ENCODE results near the gene MORN1. TPM values are rescaled to one million over a fixed set of nuclear protein-coding genes. Genes with fewer than 3 reads are reported as not detected.
A peak's percentile ranks its signal among the peaks of the same experiment; 100 is the strongest.

The MORN1 gene
- total RNA-seq, 6 experiments from 2014 or later: 3.1 to 7.1 (median 4.5) TPM

- H3K9me3 ChIP-seq: no peaks in the 10 kb centered on the region
- H3K27me3 ChIP-seq: no peaks in the 10 kb centered on the region
- DNase-seq: no peak
- intact Hi-C loops (cut with DNase I): no loop called here
- WGBS (ENCODE audit: insufficient coverage, low coverage, low lambda C conversion rate, missing lambda C conversion rate): 77% methylated on average over 10 of the region's 10 CpGs
- H3K4me1 ChIP-seq: no peaks in the 10 kb centered on the region
- H3K27ac ChIP-seq: no peak overlapping the region
- no peak for ATAC-seq
- H3K4me3 ChIP-seq: no peak overlapping the region
- peaks cover 0 to 89% (median 42%) of the 10 kb centered on the region in 4 donors for H3K36me3 ChIP-seq
- no peak for TF ChIP-seq CTCF (IDR thresholded peaks at IDR 0.05)
- no peak for TF ChIP-seq POLR2A (IDR thresholded peaks at IDR 0.05)
These were observed 9.2 kb upstream of the MORN1 start for GRCh38 chr1:2400576-2400909.

GRCh38 chr1:2399890-2400575, 8.7 kb upstream of the MORN1 start:
- 93% methylated on average over 5 of the region's 22 CpGs for WGBS (ENCODE audit: insufficient coverage, low coverage, low lambda C conversion rate, missing lambda C conversion rate)
- intact Hi-C loops (cut with DNase I): no loop called here
- H3K4me1 ChIP-seq: no peaks in the 10 kb centered on the region
- DNase-seq: no peak
- no peaks in the 10 kb centered on the region for H3K9me3 ChIP-seq
- ATAC-seq: peak in 1 of 4 donors; percentile 7
- H3K27me3 ChIP-seq: no peaks in the 10 kb centered on the region
- H3K27ac ChIP-seq: no peak overlapping the region
- TF ChIP-seq CTCF (IDR thresholded peaks at IDR 0.05): no peak
- TF ChIP-seq POLR2A (IDR thresholded peaks at IDR 0.05): no peak
- H3K36me3 ChIP-seq: peaks cover 0 to 87% (median 42%) of the 10 kb centered on the region in 4 donors
- no peak overlapping the region for H3K4me3 ChIP-seq

- intact Hi-C loops (cut with DNase I): no loop called here
- Histone ChIP-seq H3K27ac (no peak overlapping the region), H3K27me3 (no peaks in the 10 kb centered on the region), H3K9me3 (no peaks in the 10 kb centered on the region), H3K36me3 (peaks cover 0 to 75% (median 36%) of the 10 kb centered on the region in 4 donors), H3K4me1 (peaks cover 0 to 5% (median 2%) of the 10 kb centered on the region in 4 donors), H3K4me3 (no peak overlapping the region)
- TF ChIP-seq POLR2A (IDR thresholded peaks at IDR 0.05) (no peak), CTCF (IDR thresholded peaks at IDR 0.05) (no peak)
- 91% methylated on average over 6 of the region's 7 CpGs for WGBS (ENCODE audit: insufficient coverage, low coverage, low lambda C conversion rate, missing lambda C conversion rate)
- DNase-seq: no peak
- ATAC-seq: no peak
These were observed 7.5 kb upstream of the MORN1 start for GRCh38 chr1:2398871-2399270.

- intact Hi-C loops (cut with DNase I): no loop called here
- Histone ChIP-seq H3K4me3 (no peak overlapping the region), H3K36me3 (peaks cover 0 to 59% (median 29%) of the 10 kb centered on the region in 4 donors), H3K27ac (no peak overlapping the region), H3K27me3 (no peaks in the 10 kb centered on the region), H3K4me1 (peaks cover 0 to 21% (median 5%) of the 10 kb centered on the region in 4 donors), H3K9me3 (no peaks in the 10 kb centered on the region)
- TF ChIP-seq POLR2A (IDR thresholded peaks at IDR 0.05) (no peak), CTCF (IDR thresholded peaks at IDR 0.05) (no peak)
- ATAC-seq (no peak), DNase-seq (no peak)
- WGBS (ENCODE audit: insufficient coverage, low coverage, low lambda C conversion rate, missing lambda C conversion rate): 80% methylated on average over 8 of the region's 19 CpGs
These were observed 5.8 kb upstream of the MORN1 start for GRCh38 chr1:2397007-2397679.

All from right lobe of liver (tissue), 6 donors.